NB4 (cell line): ENCODE measurements around the gene PLXDC2.
"Not testable (repeated sequence)": the region's sequence is repeated elsewhere in the genome, so short reads cannot be mapped to it uniquely, and the experiment has no call there.

ENCODE experiments used
- DNase-seq: peaks from one replicate; pipeline ENCODE4 v3.0.0; 2010; ENCODE audit warnings: low read depth
- H3K4me3 ChIP-seq: one replicate; pipeline ENCODE4 v1.5.1; 2011; ENCODE audit warnings: mild to moderate bottlenecking, low read depth, low read length, moderate library complexity
- MYC ChIP-seq: IDR thresholded peaks from 2 replicates; pipeline ENCODE4 v1.6.1; 2011; ENCODE audit warnings: low read depth, low read length
- POLR2A ChIP-seq: IDR thresholded peaks from 2 replicates; pipeline ENCODE4 v1.6.1; 2011; ENCODE audit warnings: mild to moderate bottlenecking; ENCODE audit not compliant: insufficient read length; ENCODE audit errors: extremely low read depth
- TF ChIP-seq, protein P1 (sequence below): IDR thresholded peaks from one replicate; pipeline ENCODE4 v1.5.1; 2012; ENCODE audit warnings: low read depth, low read length
- TF ChIP-seq, protein P2 (sequence below): IDR thresholded peaks from 2 replicates; pipeline ENCODE4 v1.6.1; 2011; ENCODE audit warnings: low read depth, low read length

PLXDC2 gene

DNA sequence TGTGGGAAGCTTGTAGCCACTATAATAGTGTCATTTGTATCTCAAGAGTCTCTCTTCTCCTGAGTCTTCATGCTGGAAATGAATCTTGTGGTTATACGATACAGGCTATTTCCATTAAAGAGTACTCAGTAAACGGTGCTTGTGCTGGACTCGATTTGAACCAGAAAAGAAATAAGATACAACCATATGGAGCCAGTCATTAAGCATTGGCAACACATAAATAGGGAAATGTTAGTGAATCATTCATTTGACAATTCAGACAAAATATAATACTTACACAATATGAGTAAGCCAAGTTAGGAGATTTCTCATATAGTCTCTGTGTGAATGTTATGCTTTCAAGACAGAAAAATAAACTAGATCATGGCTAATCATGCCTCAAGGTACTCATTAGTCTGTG is 356.8 kb downstream of the PLXDC2 start:
- no peak for DNase-seq
- TF ChIP-seq, protein P1, sequence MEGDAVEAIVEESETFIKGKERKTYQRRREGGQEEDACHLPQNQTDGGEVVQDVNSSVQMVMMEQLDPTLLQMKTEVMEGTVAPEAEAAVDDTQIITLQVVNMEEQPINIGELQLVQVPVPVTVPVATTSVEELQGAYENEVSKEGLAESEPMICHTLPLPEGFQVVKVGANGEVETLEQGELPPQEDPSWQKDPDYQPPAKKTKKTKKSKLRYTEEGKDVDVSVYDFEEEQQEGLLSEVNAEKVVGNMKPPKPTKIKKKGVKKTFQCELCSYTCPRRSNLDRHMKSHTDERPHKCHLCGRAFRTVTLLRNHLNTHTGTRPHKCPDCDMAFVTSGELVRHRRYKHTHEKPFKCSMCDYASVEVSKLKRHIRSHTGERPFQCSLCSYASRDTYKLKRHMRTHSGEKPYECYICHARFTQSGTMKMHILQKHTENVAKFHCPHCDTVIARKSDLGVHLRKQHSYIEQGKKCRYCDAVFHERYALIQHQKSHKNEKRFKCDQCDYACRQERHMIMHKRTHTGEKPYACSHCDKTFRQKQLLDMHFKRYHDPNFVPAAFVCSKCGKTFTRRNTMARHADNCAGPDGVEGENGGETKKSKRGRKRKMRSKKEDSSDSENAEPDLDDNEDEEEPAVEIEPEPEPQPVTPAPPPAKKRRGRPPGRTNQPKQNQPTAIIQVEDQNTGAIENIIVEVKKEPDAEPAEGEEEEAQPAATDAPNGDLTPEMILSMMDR, result no peak
- TF ChIP-seq POLR2A (no peak), MYC (no peak)
- TF ChIP-seq, protein P2, sequence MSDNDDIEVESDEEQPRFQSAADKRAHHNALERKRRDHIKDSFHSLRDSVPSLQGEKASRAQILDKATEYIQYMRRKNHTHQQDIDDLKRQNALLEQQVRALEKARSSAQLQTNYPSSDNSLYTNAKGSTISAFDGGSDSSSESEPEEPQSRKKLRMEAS, result no peak
- no peak overlapping the region for H3K4me3 ChIP-seq

DNA sequence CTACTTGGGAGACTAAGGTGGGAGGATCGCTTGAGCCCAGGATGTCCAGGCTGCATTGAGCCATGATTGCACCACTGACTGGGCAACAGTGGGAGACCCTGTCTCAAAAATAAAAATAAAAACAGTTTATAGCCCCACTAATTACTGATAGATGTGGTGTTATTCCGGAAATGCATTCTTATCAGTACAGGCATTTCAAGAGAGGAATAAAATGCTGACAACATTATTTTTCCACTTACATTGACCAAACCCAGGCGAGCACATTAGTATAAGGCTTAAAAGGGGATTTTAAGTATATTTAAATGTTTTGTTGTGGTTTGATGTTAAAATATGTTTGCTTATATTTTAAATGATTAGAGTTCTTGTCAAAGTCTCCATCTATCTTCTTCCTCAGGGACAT is 359.5 kb downstream of the PLXDC2 start:
- TF ChIP-seq, protein P1, result no peak
- TF ChIP-seq, protein P2, result no peak
- H3K4me3 ChIP-seq, result no peak overlapping the region
- DNase-seq, result no peak

DNA sequence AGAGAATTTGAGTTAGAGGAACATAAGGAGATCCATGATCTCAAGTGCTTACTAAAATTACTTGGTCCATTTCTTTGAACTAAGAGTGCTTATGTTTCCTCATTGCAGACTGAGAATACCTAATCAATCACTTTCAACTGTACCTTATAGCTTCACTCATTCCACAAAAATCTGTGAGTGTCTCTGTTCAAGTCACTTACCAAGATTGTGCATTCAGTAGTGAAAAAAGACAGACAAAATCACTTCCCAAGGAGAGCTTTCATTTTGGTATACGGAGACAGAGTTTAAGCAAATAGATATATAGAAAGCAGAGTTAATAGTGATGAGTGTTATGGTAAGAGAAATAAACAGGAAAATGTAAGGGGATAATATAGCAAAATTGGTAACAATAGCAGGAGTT is 364.5 kb downstream of the PLXDC2 start:
- H3K4me3 ChIP-seq, result no peak overlapping the region
- TF ChIP-seq, protein P2, result no peak
- TF ChIP-seq, protein P1, result no peak
- TF ChIP-seq MYC (no peak), POLR2A (no peak)
- no peak for DNase-seq

DNA sequence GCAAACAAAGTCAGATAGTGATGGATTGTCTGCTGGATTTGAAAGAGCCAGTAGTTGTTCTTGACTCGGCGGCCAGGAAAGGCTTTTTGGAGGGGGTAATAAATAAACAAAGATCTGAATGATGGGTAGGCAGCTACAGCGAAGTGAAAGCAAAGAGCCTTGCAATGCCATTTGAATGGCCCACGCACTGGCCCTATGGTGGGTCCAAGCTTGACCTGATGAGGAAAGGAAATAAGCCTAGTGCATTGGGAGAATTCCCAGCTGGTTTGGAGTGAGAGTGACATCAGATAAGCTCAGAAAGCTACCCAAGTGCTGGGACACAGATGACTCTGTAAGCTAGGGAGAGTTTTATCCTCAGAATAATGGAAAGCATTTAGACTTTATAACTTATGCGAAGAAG is 365.2 kb downstream of the PLXDC2 start:
- TF ChIP-seq, protein P1, result no peak
- TF ChIP-seq POLR2A, result no peak
- TF ChIP-seq MYC, result no peak
- TF ChIP-seq, protein P2, result no peak
- no peak overlapping the region for H3K4me3 ChIP-seq
- DNase-seq, result no peak

DNA sequence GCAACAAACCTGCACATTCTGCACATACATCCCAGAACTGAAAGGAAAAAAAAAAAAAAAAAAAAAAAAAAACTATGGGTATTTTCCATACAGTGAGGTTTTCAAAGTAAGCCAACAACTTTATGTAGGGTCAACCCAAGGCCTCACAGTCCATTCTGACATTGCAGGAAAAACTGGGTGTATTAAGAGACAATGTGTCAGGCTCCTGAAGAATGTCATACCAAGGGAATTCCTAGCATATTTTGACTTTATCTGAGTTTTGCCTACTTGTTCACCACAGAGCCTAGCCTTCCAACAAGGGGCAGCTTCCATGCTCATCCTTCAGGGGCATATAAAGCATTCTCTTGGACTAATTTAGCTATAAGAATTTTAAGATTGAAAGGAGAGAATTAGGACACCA is 368.9 kb downstream of the PLXDC2 start:
- DNase-seq, result no peak
- TF ChIP-seq MYC (no peak), POLR2A (no peak)
- TF ChIP-seq, protein P2, result no peak
- TF ChIP-seq, protein P1, result no peak
- H3K4me3 ChIP-seq, result no peak overlapping the region

DNA sequence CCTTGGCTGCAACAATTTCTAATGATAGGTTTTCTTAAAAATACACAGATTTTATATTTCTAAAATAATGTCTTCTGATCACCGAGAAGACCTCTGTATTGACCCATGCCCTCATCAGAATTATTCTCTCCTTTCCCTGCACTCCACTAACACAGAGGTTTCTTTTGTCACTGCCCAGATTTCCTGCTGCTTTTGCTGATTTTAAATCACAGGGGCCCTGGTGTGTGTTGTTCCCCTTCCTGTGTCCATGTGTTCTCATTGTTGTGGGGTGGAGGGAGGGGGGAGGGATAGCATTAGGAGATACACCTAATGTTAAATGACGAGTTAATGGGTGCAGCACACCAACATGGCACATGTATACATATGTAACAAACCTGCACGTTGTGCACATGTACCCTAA is 375.2 kb downstream of the PLXDC2 start:
- H3K4me3 ChIP-seq, DNase-seq: not testable (repeated sequence)
